Measurements from ENCODE around the gene STXBP2.

DNA sequence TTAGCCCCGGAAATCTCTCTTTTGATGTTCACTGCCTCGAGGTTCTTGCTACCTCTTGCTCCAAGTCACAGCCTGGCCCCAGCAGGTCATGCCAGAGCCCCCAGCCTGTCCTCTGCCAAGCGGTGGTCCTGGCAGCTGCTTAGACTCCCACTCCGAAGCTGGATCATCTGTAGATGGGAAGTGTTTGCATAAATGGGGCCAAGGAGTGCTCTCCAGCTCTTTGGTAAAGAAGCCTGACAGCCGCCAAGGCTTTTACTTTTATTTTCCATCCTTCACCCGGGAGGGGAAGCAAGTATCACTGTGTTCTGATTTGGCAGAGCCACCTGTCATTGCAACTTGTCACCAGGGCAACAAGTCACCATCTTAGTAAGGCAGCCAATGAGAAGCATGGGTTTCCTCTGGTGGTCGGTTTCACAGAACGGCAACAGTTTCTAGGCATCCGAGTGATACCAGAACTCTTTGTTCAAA lies 21.3 kb downstream of the STXBP2 start:
- TF ChIP-seq, protein P1, sequence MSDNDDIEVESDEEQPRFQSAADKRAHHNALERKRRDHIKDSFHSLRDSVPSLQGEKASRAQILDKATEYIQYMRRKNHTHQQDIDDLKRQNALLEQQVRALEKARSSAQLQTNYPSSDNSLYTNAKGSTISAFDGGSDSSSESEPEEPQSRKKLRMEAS (IDR thresholded peaks at IDR 0.05): no peak
- no peak for TF ChIP-seq EP300 (IDR thresholded peaks at IDR 0.05; ENCODE audit: borderline replicate concordance)
- TF ChIP-seq, protein P2, sequence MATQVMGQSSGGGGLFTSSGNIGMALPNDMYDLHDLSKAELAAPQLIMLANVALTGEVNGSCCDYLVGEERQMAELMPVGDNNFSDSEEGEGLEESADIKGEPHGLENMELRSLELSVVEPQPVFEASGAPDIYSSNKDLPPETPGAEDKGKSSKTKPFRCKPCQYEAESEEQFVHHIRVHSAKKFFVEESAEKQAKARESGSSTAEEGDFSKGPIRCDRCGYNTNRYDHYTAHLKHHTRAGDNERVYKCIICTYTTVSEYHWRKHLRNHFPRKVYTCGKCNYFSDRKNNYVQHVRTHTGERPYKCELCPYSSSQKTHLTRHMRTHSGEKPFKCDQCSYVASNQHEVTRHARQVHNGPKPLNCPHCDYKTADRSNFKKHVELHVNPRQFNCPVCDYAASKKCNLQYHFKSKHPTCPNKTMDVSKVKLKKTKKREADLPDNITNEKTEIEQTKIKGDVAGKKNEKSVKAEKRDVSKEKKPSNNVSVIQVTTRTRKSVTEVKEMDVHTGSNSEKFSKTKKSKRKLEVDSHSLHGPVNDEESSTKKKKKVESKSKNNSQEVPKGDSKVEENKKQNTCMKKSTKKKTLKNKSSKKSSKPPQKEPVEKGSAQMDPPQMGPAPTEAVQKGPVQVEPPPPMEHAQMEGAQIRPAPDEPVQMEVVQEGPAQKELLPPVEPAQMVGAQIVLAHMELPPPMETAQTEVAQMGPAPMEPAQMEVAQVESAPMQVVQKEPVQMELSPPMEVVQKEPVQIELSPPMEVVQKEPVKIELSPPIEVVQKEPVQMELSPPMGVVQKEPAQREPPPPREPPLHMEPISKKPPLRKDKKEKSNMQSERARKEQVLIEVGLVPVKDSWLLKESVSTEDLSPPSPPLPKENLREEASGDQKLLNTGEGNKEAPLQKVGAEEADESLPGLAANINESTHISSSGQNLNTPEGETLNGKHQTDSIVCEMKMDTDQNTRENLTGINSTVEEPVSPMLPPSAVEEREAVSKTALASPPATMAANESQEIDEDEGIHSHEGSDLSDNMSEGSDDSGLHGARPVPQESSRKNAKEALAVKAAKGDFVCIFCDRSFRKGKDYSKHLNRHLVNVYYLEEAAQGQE (IDR thresholded peaks at IDR 0.05; ENCODE audit: low read depth): no peak
- no peak for TF ChIP-seq CREB1 (IDR thresholded peaks at IDR 0.05; ENCODE audit: low read depth)
- TF ChIP-seq RAD21 (IDR thresholded peaks at IDR 0.05; ENCODE audit: low read depth): no peak
- no peak for TF ChIP-seq FOXM1 (IDR thresholded peaks at IDR 0.05; ENCODE audit: borderline replicate concordance, low read depth)
- no peak for TF ChIP-seq TAF1 (IDR thresholded peaks at IDR 0.05; ENCODE audit: low read depth)
- no peak for TF ChIP-seq TCF12 (IDR thresholded peaks at IDR 0.05; ENCODE audit: low read depth)
- no peak for TF ChIP-seq CEBPB (IDR thresholded peaks at IDR 0.05)
- no peak for TF ChIP-seq YY1 (IDR thresholded peaks at IDR 0.05; ENCODE audit: low read depth)
- no peak for TF ChIP-seq TEAD4 (IDR thresholded peaks at IDR 0.05)
- TF ChIP-seq NFIC (IDR thresholded peaks at IDR 0.05): no peak
- no peak for TF ChIP-seq EGR1 (IDR thresholded peaks at IDR 0.05)
